ENCODE results near the gene SMIM11. TPM values are rescaled to one million over a fixed set of nuclear protein-coding genes. Genes with fewer than 3 reads are reported as not detected.

SMIM11 gene
- total and polyA plus RNA-seq, 2 of the 8 experiments (the other 6 are each of a cell fraction or from before 2014, with no cell fraction given) = 1.0 to 3.2 TPM

DNA sequence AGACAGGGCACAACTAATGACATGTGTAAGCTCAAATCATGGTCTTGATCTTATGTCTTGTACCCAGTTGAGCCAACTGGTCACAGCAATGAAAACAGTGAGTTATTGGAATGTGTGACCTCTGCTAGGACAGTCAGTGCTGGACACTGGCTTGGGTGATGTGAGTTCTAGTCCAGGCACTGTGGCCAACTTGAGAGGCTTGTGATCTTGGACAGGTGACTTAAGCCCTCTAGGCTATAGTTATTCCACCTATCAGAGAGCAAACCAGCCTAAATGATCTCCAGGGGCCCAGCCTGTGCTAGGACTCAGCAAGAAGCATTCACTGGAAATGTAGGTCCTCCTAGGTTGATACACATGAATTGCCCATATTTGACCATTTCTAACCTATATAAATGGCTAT, 10.4 kb upstream of the SMIM11 start (continued):
- TF ChIP-seq, protein P1, sequence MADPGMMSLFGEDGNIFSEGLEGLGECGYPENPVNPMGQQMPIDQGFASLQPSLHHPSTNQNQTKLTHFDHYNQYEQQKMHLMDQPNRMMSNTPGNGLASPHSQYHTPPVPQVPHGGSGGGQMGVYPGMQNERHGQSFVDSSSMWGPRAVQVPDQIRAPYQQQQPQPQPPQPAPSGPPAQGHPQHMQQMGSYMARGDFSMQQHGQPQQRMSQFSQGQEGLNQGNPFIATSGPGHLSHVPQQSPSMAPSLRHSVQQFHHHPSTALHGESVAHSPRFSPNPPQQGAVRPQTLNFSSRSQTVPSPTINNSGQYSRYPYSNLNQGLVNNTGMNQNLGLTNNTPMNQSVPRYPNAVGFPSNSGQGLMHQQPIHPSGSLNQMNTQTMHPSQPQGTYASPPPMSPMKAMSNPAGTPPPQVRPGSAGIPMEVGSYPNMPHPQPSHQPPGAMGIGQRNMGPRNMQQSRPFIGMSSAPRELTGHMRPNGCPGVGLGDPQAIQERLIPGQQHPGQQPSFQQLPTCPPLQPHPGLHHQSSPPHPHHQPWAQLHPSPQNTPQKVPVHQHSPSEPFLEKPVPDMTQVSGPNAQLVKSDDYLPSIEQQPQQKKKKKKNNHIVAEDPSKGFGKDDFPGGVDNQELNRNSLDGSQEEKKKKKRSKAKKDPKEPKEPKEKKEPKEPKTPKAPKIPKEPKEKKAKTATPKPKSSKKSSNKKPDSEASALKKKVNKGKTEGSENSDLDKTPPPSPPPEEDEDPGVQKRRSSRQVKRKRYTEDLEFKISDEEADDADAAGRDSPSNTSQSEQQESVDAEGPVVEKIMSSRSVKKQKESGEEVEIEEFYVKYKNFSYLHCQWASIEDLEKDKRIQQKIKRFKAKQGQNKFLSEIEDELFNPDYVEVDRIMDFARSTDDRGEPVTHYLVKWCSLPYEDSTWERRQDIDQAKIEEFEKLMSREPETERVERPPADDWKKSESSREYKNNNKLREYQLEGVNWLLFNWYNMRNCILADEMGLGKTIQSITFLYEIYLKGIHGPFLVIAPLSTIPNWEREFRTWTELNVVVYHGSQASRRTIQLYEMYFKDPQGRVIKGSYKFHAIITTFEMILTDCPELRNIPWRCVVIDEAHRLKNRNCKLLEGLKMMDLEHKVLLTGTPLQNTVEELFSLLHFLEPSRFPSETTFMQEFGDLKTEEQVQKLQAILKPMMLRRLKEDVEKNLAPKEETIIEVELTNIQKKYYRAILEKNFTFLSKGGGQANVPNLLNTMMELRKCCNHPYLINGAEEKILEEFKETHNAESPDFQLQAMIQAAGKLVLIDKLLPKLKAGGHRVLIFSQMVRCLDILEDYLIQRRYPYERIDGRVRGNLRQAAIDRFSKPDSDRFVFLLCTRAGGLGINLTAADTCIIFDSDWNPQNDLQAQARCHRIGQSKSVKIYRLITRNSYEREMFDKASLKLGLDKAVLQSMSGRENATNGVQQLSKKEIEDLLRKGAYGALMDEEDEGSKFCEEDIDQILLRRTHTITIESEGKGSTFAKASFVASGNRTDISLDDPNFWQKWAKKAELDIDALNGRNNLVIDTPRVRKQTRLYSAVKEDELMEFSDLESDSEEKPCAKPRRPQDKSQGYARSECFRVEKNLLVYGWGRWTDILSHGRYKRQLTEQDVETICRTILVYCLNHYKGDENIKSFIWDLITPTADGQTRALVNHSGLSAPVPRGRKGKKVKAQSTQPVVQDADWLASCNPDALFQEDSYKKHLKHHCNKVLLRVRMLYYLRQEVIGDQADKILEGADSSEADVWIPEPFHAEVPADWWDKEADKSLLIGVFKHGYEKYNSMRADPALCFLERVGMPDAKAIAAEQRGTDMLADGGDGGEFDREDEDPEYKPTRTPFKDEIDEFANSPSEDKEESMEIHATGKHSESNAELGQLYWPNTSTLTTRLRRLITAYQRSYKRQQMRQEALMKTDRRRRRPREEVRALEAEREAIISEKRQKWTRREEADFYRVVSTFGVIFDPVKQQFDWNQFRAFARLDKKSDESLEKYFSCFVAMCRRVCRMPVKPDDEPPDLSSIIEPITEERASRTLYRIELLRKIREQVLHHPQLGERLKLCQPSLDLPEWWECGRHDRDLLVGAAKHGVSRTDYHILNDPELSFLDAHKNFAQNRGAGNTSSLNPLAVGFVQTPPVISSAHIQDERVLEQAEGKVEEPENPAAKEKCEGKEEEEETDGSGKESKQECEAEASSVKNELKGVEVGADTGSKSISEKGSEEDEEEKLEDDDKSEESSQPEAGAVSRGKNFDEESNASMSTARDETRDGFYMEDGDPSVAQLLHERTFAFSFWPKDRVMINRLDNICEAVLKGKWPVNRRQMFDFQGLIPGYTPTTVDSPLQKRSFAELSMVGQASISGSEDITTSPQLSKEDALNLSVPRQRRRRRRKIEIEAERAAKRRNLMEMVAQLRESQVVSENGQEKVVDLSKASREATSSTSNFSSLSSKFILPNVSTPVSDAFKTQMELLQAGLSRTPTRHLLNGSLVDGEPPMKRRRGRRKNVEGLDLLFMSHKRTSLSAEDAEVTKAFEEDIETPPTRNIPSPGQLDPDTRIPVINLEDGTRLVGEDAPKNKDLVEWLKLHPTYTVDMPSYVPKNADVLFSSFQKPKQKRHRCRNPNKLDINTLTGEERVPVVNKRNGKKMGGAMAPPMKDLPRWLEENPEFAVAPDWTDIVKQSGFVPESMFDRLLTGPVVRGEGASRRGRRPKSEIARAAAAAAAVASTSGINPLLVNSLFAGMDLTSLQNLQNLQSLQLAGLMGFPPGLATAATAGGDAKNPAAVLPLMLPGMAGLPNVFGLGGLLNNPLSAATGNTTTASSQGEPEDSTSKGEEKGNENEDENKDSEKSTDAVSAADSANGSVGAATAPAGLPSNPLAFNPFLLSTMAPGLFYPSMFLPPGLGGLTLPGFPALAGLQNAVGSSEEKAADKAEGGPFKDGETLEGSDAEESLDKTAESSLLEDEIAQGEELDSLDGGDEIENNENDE (IDR thresholded peaks at IDR 0.05; ENCODE audit: insufficient replicate concordance, low read length) = no peak
- no peak for TF ChIP-seq RAD21 (IDR thresholded peaks at IDR 0.05 in 1 of 2, conservative IDR thresholded peaks at IDR 0.05 in 1 of 2; ENCODE audit: low read depth in 2 of 2, low read length in 2 of 2)
- no peak for TF ChIP-seq TEAD4 (IDR thresholded peaks at IDR 0.05; ENCODE audit: low read depth, low read length)
- no peak for TF ChIP-seq RBBP5 (IDR thresholded peaks at IDR 0.05; ENCODE audit: borderline replicate concordance, low read depth, low read length)
- TF ChIP-seq POLR2A (IDR thresholded peaks at IDR 0.05; ENCODE audit: control extremely low read depth in 1 of 2, low read depth in 2 of 2, low read length in 2 of 2) = no peak

Data from H1 (cell line).